H9 (cell line): ENCODE data around the gene TAF1A. TPM values are rescaled to one million over a fixed set of nuclear protein-coding genes. Genes with fewer than 3 reads are reported as not detected.

Experiments used
- DNase-seq: peaks from one replicate; pipeline ENCODE4 v3.0.0-alpha.2; 2017
- H2AFZ ChIP-seq: one replicate; pipeline ENCODE4 v1.6.1; 2013; ENCODE audit warnings: mild to moderate bottlenecking, low read length, control low read depth, moderate library complexity
- H2AK5ac ChIP-seq: 2 replicates; pipeline ENCODE4 v1.6.1; 2013; ENCODE audit warnings: low read length, control low read depth, mixed read lengths; ENCODE audit not compliant: insufficient read length
- H2BK120ac ChIP-seq: one replicate; pipeline ENCODE4 v1.6.1; 2013; ENCODE audit warnings: low read depth, mild to moderate bottlenecking, low read length, control low read depth, inconsistent platforms; ENCODE audit not compliant: poor library complexity, severe bottlenecking
- H2BK12ac ChIP-seq: 2 replicates; pipeline ENCODE4 v1.6.1; 2013; ENCODE audit warnings: low read length, control low read depth, mixed read lengths, low read depth; ENCODE audit not compliant: insufficient read length
- H2BK15ac ChIP-seq: 2 replicates; pipeline ENCODE4 v1.6.1; 2013; ENCODE audit warnings: low read depth, low read length, control low read depth
- H2BK20ac ChIP-seq: one replicate; pipeline ENCODE4 v1.6.1; 2013; ENCODE audit warnings: low read depth, mild to moderate bottlenecking, low read length, control low read depth, inconsistent platforms; ENCODE audit not compliant: poor library complexity, severe bottlenecking
- H2BK5ac ChIP-seq: 2 replicates; pipeline ENCODE4 v1.6.1; 2013; ENCODE audit warnings: low read length, control low read depth, mixed read lengths; ENCODE audit not compliant: insufficient read length
- H3K14ac ChIP-seq: 2 replicates; pipeline ENCODE4 v1.6.1; 2013; ENCODE audit warnings: low read length, control low read depth; ENCODE audit not compliant: insufficient read depth
- H3K18ac ChIP-seq: 2 replicates; pipeline ENCODE4 v1.6.1; 2013; ENCODE audit warnings: low read depth, mild to moderate bottlenecking, mixed read lengths, low read length, control low read depth; ENCODE audit not compliant: insufficient read length
- H3K23ac ChIP-seq: 2 replicates; pipeline ENCODE4 v1.6.1; 2013; ENCODE audit warnings: low read length, control low read depth, mixed read lengths, low read depth; ENCODE audit not compliant: insufficient read length
- H3K23me2 ChIP-seq: 2 replicates; pipeline ENCODE4 v1.6.1; 2013; ENCODE audit warnings: low read depth, mild to moderate bottlenecking, mixed read lengths, low read length, control low read depth; ENCODE audit not compliant: insufficient read length, poor library complexity, severe bottlenecking
- H3K27ac ChIP-seq: 2 replicates; pipeline ENCODE4 v1.5.1; 2013; ENCODE audit warnings: low read length, control low read depth, mixed read lengths, low read depth; ENCODE audit not compliant: insufficient read length
- H3K27me3 ChIP-seq: 2 replicates; pipeline ENCODE4 v1.6.1; 2013; ENCODE audit warnings: low read length, control low read depth, inconsistent platforms; ENCODE audit not compliant: insufficient read depth
- H3K4ac ChIP-seq: 2 replicates; pipeline ENCODE4 v1.6.1; 2013; ENCODE audit warnings: low read depth, mild to moderate bottlenecking, control low read depth, inconsistent platforms, low read length, moderate library complexity
- H3K4me1 ChIP-seq: 2 replicates; pipeline ENCODE4 v1.6.1; 2013; ENCODE audit warnings: low read length, control low read depth, inconsistent platforms; ENCODE audit not compliant: insufficient read depth
- H3K4me2 ChIP-seq: 2 replicates; pipeline ENCODE4 v1.6.1; 2013; ENCODE audit warnings: low read length, control low read depth, mixed read lengths; ENCODE audit not compliant: insufficient read length, insufficient read depth
- H3K56ac ChIP-seq: 2 replicates; pipeline ENCODE4 v1.6.1; 2013; ENCODE audit warnings: low read depth, mild to moderate bottlenecking, mixed read lengths, low read length, control low read depth; ENCODE audit not compliant: insufficient read length
- H3K79me1 ChIP-seq: 2 replicates; pipeline ENCODE4 v1.6.1; 2013; ENCODE audit warnings: low read depth, mild to moderate bottlenecking, moderate library complexity, low read length, control low read depth, inconsistent platforms; ENCODE audit not compliant: insufficient read depth, poor library complexity, severe bottlenecking
- H3K79me2 ChIP-seq: 2 replicates; pipeline ENCODE4 v1.6.1; 2013; ENCODE audit warnings: low read length, control low read depth, inconsistent platforms; ENCODE audit not compliant: insufficient read depth
- H3K9ac ChIP-seq: 2 replicates; pipeline ENCODE4 v1.6.1; 2013; ENCODE audit warnings: low read length, control low read depth, mixed read lengths; ENCODE audit not compliant: insufficient read length; ENCODE audit errors: extremely low read depth
- H3K9me3 ChIP-seq: one replicate; pipeline ENCODE4 v1.6.1; 2013; ENCODE audit warnings: low read depth, low read length, inconsistent platforms; ENCODE audit not compliant: control insufficient read depth
- H3T11ph ChIP-seq: one replicate; pipeline ENCODE4 v1.6.1; 2013; ENCODE audit warnings: mild to moderate bottlenecking, low read length, control low read depth, inconsistent platforms
- H4K20me1 ChIP-seq: one replicate; pipeline ENCODE4 v1.6.1; 2013; ENCODE audit not compliant: control insufficient read depth, insufficient read length, insufficient read depth
- H4K5ac ChIP-seq: 2 replicates; pipeline ENCODE4 v1.6.1; 2013; ENCODE audit warnings: low read depth, mild to moderate bottlenecking, mixed read lengths, low read length, control low read depth; ENCODE audit not compliant: insufficient read length
- H4K8ac ChIP-seq: replicated peaks from 2 replicates; pipeline ENCODE4 v1.6.1; 2013; ENCODE audit warnings: low read length, control low read depth, mixed read lengths, low read depth; ENCODE audit not compliant: insufficient read length
- H4K91ac ChIP-seq: 2 replicates; pipeline ENCODE4 v1.6.1; 2013; ENCODE audit warnings: low read depth, mild to moderate bottlenecking, moderate library complexity, mixed read lengths, low read length, control low read depth; ENCODE audit not compliant: insufficient read length
- H3K27ac Mint-ChIP-seq, 3 experiments: 2 replicates in 2 of 3; 3 replicates in 1 of 3; pipeline ENCODE4 v1.8.0; 2020 to 2021; ENCODE audit warnings: mixed read lengths in 3 of 3, mild to moderate bottlenecking in 1 of 3, moderate library complexity in 1 of 3
- H3K27me3 Mint-ChIP-seq: 2 replicates; pipeline ENCODE4 v1.8.0; 2021; ENCODE audit warnings: low read depth, mild to moderate bottlenecking, moderate library complexity, mixed read lengths
- H3K36me3 Mint-ChIP-seq, 3 experiments: 2 replicates in 2 of 3; 3 replicates in 1 of 3; pipeline ENCODE4 v1.8.0; 2020 to 2021; ENCODE audit warnings: low read depth in 3 of 3, mixed read lengths in 3 of 3; ENCODE audit not compliant: insufficient read depth in 1 of 3
- H3K4me1 Mint-ChIP-seq, 2 experiments: 2 replicates each; pipeline ENCODE4 v1.8.0; 2020; ENCODE audit warnings: mixed read lengths in 2 of 2
- H3K4me3 Mint-ChIP-seq, 2 experiments: 2 replicates in 1 of 2; 3 replicates in 1 of 2; pipeline ENCODE4 v1.8.0; 2020 to 2021; ENCODE audit warnings: mild to moderate bottlenecking in 2 of 2, mixed read lengths in 2 of 2, moderate library complexity in 1 of 2
- H3K9me3 Mint-ChIP-seq, 2 experiments: 2 replicates in 1 of 2; 3 replicates in 1 of 2; pipeline ENCODE4 v1.8.0; 2020; ENCODE audit warnings: mild to moderate bottlenecking in 2 of 2, mixed read lengths in 2 of 2, moderate library complexity in 1 of 2
- CTCF ChIP-seq: fragments of 200-600 bp; sonication (generic); conservative IDR thresholded peaks from 3 replicates; pipeline ENCODE4 v1.8.0; 2021; ENCODE audit warnings: antibody characterized with exemption, mild to moderate bottlenecking
- WGBS: extraction: QIAGEN DNeasy Blood & Tissue Kit; methylation state at CpG from one replicate; pipeline ENCODE4 v1.1.7; 2013; ENCODE audit warnings: missing lambda C conversion rate, low lambda C conversion rate, mixed read lengths; ENCODE audit not compliant: insufficient read length; ENCODE audit errors: extremely low coverage; 5-methylcytosine and 5-hydroxymethylcytosine counted together
- total RNA-seq: library from RNA; stranded (reverse); gene quantifications from 2 replicates; pipeline ENCODE4 v1.2.1, GENCODE V29; 2021

The TAF1A gene
- total RNA-seq, 1 experiment from 2014 or later: 14.8 TPM

DNA sequence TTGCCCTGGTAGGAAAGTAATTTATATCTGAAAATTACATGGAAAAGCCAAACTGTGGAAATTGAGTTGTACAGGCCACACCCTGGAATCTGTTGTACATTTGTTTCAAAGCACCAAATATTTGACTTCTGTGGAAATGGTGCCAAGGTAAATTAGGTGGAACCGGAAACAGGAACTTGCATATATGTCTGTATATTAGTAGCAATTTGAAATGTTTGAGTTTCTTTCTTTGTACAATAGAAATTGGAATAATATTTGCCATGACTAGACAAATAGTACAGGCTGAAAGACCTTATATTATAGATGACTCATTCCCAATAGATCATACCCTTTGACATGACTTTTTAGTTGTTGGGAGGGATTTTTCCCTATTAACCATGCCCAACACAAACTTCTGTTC is 10.5 kb upstream of the TAF1A start:
- Histone ChIP-seq H3K56ac (no peak overlapping the region), H3K23me2 (no peaks in the 10 kb centered on the region), H3K27me3 (no peaks in the 10 kb centered on the region), H3K4me2 (no peak overlapping the region), H3K27ac (no peak overlapping the region), H2BK12ac (no peak overlapping the region), H3K14ac (no peak overlapping the region), H2AK5ac (no peak overlapping the region), H2BK15ac (no peak overlapping the region), H3K9ac (no peak overlapping the region), H3K79me1 (no peaks in the 10 kb centered on the region), H3T11ph (no peak overlapping the region), H2BK20ac (no peak overlapping the region), H4K91ac (no peak overlapping the region), H2BK120ac (no peak overlapping the region), H3K4ac (no peak overlapping the region), H4K8ac (no peak overlapping the region), H3K79me2 (no peaks in the 10 kb centered on the region), H4K5ac (no peak overlapping the region), H3K18ac (no peak overlapping the region), H3K9me3 (no peaks in the 10 kb centered on the region), H2AFZ (no peak overlapping the region), H3K4me1 (no peaks in the 10 kb centered on the region), H3K23ac (no peak overlapping the region), H4K20me1 (no peaks in the 10 kb centered on the region), H2BK5ac (no peak overlapping the region)
- Mint-ChIP-seq H3K9me3 (no peaks in the 10 kb centered on the region), H3K27me3 (peaks cover 15% of the 10 kb centered on the region), H3K4me1 (no peaks in the 10 kb centered on the region), H3K36me3 (no peaks in the 10 kb centered on the region), H3K27ac (no peak overlapping the region), H3K4me3 (no peak overlapping the region)
- TF ChIP-seq CTCF: no peak
- no CpG with 5 or more reads among the region's 1 CpG for WGBS
- DNase-seq: no peak
